ENCODE measurements around the gene SYNC. TPM values are rescaled to one million over a fixed set of nuclear protein-coding genes. Genes with fewer than 3 reads are reported as not detected.

Gene SYNC
- total RNA-seq, 1 donor from 2014 or later: 13.0 TPM

DNA sequence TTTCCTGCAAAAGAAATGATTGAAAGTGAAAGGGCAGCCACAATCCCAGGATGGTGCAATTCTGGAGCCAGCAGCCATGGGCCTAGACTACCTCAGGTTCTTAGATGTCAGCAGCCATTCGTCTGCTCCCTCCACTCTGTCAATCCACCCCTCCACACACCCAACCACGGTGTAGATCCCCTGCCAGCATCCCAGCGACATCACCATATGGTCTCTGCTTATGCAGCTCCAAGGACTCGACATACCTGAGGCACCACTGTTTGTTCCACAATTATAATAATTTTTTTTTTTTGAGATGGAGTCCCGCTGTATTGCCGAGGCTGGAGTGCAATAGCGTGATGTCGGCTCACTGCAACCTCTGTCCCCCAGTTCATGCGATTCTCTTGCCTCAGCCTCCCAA lies 6.5 kb downstream of the SYNC start:
- Histone ChIP-seq H3K27ac (no peak overlapping the region), H3K4me3 (no peak overlapping the region), H3K4me1 (peaks cover 14% of the 10 kb centered on the region), H3K27me3 (no peaks in the 10 kb centered on the region), H3K36me3 (no peaks in the 10 kb centered on the region), H3K9me3 (no peaks in the 10 kb centered on the region)
- no peak for TF ChIP-seq POLR2AphosphoS5 (IDR thresholded peaks at IDR 0.05; ENCODE audit: insufficient read depth in 1 of 2, low read depth in 1 of 2)
- TF ChIP-seq, protein P1, sequence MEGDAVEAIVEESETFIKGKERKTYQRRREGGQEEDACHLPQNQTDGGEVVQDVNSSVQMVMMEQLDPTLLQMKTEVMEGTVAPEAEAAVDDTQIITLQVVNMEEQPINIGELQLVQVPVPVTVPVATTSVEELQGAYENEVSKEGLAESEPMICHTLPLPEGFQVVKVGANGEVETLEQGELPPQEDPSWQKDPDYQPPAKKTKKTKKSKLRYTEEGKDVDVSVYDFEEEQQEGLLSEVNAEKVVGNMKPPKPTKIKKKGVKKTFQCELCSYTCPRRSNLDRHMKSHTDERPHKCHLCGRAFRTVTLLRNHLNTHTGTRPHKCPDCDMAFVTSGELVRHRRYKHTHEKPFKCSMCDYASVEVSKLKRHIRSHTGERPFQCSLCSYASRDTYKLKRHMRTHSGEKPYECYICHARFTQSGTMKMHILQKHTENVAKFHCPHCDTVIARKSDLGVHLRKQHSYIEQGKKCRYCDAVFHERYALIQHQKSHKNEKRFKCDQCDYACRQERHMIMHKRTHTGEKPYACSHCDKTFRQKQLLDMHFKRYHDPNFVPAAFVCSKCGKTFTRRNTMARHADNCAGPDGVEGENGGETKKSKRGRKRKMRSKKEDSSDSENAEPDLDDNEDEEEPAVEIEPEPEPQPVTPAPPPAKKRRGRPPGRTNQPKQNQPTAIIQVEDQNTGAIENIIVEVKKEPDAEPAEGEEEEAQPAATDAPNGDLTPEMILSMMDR (IDR thresholded peaks at IDR 0.05): no peak
- DNase-seq (ENCODE audit: extremely low spot score in 2 of 2): no peak
- intact Hi-C loops (cut with DNase I): no loop called here

DNA sequence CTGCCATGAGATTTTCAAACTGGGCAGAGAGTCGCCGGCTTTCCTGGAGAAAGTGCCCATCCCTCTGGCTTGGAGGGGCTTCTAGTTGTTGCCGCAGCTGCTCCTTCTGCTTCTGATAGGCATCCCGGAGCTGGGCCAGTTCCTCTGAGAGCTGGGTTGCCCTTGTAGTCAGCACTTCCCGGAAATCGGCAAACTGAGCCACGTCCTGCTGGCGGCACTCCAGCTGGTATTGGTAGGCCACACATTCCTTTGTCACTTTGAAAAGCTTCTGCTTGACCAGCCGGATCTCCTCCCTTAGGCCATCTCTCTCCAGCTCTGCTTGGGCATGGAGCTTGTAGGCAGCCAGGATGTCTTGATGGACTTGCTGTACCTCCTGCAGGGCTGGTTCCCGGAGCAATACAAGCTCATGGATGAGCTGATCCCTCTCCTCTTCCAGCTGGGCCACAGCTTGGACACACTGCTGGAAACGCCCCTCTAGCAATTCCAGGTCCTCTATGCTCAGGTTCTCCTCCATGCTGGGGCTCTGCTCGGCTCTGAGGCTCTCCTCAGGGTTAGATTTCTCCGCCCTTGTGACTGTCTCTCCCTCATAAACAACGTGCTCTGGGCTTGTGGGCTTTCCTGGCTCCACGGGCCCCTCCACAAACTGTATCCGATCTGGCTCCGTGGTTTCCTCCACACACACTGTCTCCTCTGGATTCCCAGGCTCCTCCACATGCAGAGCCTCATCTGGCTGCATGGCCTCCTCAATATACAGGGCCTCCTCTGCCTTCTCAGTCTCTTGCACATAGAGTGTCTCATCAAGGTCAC lies 7.3 kb downstream of the SYNC start:
- Histone ChIP-seq H3K27ac (peak overlapping the region; percentile 18), H3K4me1 (peaks cover 12% of the 10 kb centered on the region)

DNA sequence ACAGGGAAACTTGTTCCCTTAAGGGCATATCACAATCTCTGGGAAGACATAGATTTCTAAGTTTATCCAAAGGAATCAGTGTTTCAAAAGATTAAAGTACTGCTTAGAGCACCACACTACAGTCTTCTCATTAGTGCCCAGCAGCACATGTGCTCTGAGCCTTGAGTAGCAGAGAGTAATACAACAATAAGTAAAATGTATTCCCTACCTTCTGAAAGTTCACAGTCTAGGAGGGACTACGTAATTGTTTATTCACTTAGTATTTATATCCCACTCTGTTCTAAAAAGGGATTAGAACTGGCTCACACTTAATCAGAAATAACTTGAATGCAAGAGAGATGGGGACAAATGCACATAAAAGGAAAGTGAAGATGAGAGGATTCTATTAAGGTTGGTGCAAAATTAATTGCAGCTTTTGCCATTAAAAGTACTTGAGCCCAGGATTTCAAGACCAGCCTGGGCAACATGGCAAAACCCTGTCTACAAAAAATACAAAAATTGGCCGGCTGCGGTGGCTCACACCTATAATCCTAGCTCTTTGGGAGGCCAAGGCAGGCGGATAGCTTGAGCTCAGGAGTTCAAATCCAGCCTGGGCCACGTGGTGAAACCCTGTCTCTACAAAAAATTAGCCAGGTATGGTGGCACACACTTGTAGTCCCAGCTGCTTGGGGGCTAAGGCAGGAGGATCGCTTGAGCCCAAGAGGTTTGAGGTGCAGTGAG lies 9.0 kb downstream of the SYNC start:
- H3K9me3 ChIP-seq: no peaks in the 10 kb centered on the region
- TF ChIP-seq, protein P1 (IDR thresholded peaks at IDR 0.05): no peak
- no peak for TF ChIP-seq POLR2A (IDR thresholded peaks at IDR 0.05)
- no peak for TF ChIP-seq POLR2AphosphoS5 (IDR thresholded peaks at IDR 0.05; ENCODE audit: insufficient read depth in 1 of 2, low read depth in 1 of 2)
- no peaks in the 10 kb centered on the region for H3K27me3 ChIP-seq
- no peak overlapping the region for H3K4me3 ChIP-seq
- no peak for DNase-seq (ENCODE audit: extremely low spot score in 2 of 2)
- peaks cover 12% of the 10 kb centered on the region for H3K4me1 ChIP-seq
- intact Hi-C loops (cut with DNase I): no loop called here
- no peaks in the 10 kb centered on the region for H3K36me3 ChIP-seq
- H3K27ac ChIP-seq: no peak overlapping the region

More for the DNA sequence above, 7.3 kb downstream of the SYNC start:
- no peak for DNase-seq (ENCODE audit: extremely low spot score in 2 of 2)
- Histone ChIP-seq H3K27me3 (no peaks in the 10 kb centered on the region), H3K4me3 (no peak overlapping the region), H3K36me3 (no peaks in the 10 kb centered on the region), H3K9me3 (no peaks in the 10 kb centered on the region)
- intact Hi-C loops (cut with DNase I): no loop called here
- TF ChIP-seq, protein P1 (IDR thresholded peaks at IDR 0.05): no peak
- no peak for TF ChIP-seq POLR2A (IDR thresholded peaks at IDR 0.05)
- peak in 1 of 2 donors; percentile 24 for TF ChIP-seq POLR2AphosphoS5 (IDR thresholded peaks at IDR 0.05; ENCODE audit: insufficient read depth in 1 of 2, low read depth in 1 of 2)

DNA sequence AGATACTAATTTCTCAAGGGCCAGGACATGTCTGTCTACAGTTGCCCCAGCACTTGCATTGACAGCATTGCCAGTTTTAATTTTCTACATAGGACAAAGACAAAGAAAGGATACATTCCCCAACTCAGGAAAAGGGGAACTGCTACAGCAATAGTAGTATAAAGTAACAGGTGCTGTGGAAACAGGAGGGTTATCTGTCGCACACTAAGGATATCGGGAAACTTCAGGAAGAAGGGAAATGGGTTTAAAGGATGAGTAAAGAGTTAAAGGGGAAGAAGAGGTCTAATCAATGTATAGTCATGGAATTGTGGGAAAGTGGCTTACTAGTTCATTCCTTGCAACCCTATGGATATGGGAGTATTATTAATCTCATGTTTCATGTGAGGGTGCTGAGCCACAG lies 16.2 kb downstream of the SYNC start:
- Histone ChIP-seq H3K4me1 (peaks cover 29% of the 10 kb centered on the region), H3K27me3 (no peaks in the 10 kb centered on the region), H3K36me3 (peaks cover 0 to 18% of the 10 kb centered on the region in 2 donors), H3K9me3 (no peaks in the 10 kb centered on the region), H3K4me3 (no peak overlapping the region), H3K27ac (no peak overlapping the region)
- no peak for DNase-seq (ENCODE audit: extremely low spot score in 2 of 2)
- TF ChIP-seq, protein P1 (IDR thresholded peaks at IDR 0.05): no peak
- TF ChIP-seq POLR2A (IDR thresholded peaks at IDR 0.05) (no peak), POLR2AphosphoS5 (IDR thresholded peaks at IDR 0.05; ENCODE audit: insufficient read depth in 1 of 2, low read depth in 1 of 2) (no peak)
- intact Hi-C loops (cut with DNase I): no loop called here

DNA sequence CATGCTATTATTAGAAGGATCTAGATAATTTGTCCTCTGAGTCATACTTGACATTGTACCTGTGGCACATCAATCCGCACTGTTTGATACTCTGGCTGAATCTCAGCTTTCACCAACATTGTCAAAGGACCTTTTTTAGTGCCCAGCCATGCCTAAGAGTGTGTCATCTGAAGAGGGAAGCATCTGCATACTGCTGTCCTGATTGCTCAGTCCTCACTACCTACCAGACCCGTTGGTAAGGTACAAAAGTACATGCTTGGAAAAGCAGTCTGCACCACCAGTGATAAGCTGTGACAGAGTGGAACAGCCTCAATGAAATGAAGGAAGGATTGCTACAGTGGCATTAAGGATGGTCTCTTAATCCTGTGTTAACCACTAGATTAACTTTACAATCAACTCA lies 17.1 kb downstream of the SYNC start:
- Histone ChIP-seq H3K27me3 (no peaks in the 10 kb centered on the region), H3K4me3 (no peak overlapping the region), H3K36me3 (peaks cover 4 to 27% of the 10 kb centered on the region in 2 donors), H3K27ac (peak overlapping the region; percentile 36), H3K9me3 (no peaks in the 10 kb centered on the region), H3K4me1 (peaks cover 34% of the 10 kb centered on the region)
- DNase-seq (ENCODE audit: extremely low spot score in 2 of 2): no peak
- intact Hi-C loops (cut with DNase I): no loop called here
- TF ChIP-seq POLR2AphosphoS5 (IDR thresholded peaks at IDR 0.05; ENCODE audit: insufficient read depth in 1 of 2, low read depth in 1 of 2) (no peak), POLR2A (IDR thresholded peaks at IDR 0.05) (no peak)
- TF ChIP-seq, protein P1 (IDR thresholded peaks at IDR 0.05): no peak
